ENCODE measurements around the gene PDLIM5.

Gene PDLIM5

DNA sequence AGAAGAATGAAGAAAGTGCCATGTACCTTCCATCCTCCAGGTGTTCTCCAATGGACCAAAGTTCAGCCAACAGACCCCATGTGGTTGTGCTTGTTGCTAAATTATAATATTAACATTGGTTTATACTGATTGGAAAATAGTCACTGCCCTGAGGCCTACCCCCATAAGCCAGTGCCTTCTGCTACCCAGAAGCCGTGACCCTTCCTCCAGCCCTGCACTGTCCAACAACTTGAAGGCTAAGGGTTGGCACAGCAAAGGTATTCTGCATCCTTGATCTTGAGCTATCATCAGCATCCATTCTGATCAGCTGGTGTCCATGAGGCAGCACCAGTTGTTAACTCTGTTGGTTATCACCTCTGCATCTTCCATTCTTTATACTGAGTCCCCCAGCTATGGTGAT, 239.8 kb downstream of the PDLIM5 start:
- no peak for TF ChIP-seq SIN3A (IDR thresholded peaks at IDR 0.05; ENCODE audit: borderline replicate concordance, insufficient read depth, low read length)
- TF ChIP-seq, protein P1, sequence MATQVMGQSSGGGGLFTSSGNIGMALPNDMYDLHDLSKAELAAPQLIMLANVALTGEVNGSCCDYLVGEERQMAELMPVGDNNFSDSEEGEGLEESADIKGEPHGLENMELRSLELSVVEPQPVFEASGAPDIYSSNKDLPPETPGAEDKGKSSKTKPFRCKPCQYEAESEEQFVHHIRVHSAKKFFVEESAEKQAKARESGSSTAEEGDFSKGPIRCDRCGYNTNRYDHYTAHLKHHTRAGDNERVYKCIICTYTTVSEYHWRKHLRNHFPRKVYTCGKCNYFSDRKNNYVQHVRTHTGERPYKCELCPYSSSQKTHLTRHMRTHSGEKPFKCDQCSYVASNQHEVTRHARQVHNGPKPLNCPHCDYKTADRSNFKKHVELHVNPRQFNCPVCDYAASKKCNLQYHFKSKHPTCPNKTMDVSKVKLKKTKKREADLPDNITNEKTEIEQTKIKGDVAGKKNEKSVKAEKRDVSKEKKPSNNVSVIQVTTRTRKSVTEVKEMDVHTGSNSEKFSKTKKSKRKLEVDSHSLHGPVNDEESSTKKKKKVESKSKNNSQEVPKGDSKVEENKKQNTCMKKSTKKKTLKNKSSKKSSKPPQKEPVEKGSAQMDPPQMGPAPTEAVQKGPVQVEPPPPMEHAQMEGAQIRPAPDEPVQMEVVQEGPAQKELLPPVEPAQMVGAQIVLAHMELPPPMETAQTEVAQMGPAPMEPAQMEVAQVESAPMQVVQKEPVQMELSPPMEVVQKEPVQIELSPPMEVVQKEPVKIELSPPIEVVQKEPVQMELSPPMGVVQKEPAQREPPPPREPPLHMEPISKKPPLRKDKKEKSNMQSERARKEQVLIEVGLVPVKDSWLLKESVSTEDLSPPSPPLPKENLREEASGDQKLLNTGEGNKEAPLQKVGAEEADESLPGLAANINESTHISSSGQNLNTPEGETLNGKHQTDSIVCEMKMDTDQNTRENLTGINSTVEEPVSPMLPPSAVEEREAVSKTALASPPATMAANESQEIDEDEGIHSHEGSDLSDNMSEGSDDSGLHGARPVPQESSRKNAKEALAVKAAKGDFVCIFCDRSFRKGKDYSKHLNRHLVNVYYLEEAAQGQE (IDR thresholded peaks at IDR 0.05; ENCODE audit: insufficient read depth in 1 of 2, low read depth in 2 of 2, low read length in 2 of 2), result no peak
- no peak for TF ChIP-seq POLR2AphosphoS5 (IDR thresholded peaks at IDR 0.05; ENCODE audit: low read depth, low read length)
- no peak for TF ChIP-seq FOXP2 (optimal IDR thresholded peaks at IDR 0.05; ENCODE audit: borderline replicate concordance, extremely low read depth, extremely low read length, insufficient read depth)
- TF ChIP-seq TAF1 (IDR thresholded peaks at IDR 0.05; ENCODE audit: borderline replicate concordance, insufficient read depth, low read length), result no peak

DNA sequence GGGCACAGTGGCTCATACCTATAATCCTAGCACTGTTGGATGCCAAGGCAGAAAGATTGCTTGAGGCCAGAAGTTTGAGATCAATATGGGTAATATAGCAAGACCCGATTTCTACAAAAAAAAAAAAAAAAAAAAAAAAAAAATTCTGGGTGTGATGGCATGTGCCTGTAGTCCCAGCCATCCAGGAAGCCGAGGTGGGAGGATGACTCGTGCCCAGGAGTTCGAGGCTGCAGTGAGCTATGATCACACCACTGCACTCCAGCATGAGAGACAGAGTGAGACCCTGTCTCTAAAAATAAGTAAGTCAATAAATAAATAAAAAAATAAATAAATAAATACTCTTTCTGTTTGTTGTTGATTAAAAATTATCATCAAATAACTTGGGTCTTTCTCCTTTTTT, 243.6 kb downstream of the PDLIM5 start:
- TF ChIP-seq POLR2AphosphoS5 (IDR thresholded peaks at IDR 0.05; ENCODE audit: low read depth, low read length), result no peak
- no peak for TF ChIP-seq TAF1 (IDR thresholded peaks at IDR 0.05; ENCODE audit: borderline replicate concordance, insufficient read depth, low read length)
- TF ChIP-seq SIN3A (IDR thresholded peaks at IDR 0.05; ENCODE audit: borderline replicate concordance, insufficient read depth, low read length), result no peak
- TF ChIP-seq FOXP2 (optimal IDR thresholded peaks at IDR 0.05; ENCODE audit: borderline replicate concordance, extremely low read depth, extremely low read length, insufficient read depth), result no peak
- TF ChIP-seq, protein P1 (IDR thresholded peaks at IDR 0.05; ENCODE audit: insufficient read depth in 1 of 2, low read depth in 2 of 2, low read length in 2 of 2), result no peak

- no peak for TF ChIP-seq POLR2AphosphoS5 (IDR thresholded peaks at IDR 0.05; ENCODE audit: low read depth, low read length)
- TF ChIP-seq FOXP2 (optimal IDR thresholded peaks at IDR 0.05; ENCODE audit: borderline replicate concordance, extremely low read depth, extremely low read length, insufficient read depth), result no peak
- TF ChIP-seq, protein P1 (IDR thresholded peaks at IDR 0.05; ENCODE audit: insufficient read depth in 1 of 2, low read depth in 2 of 2, low read length in 2 of 2), result no peak
- TF ChIP-seq SIN3A (IDR thresholded peaks at IDR 0.05; ENCODE audit: borderline replicate concordance, insufficient read depth, low read length), result no peak
- no peak for TF ChIP-seq TAF1 (IDR thresholded peaks at IDR 0.05; ENCODE audit: borderline replicate concordance, insufficient read depth, low read length)
These were observed 246.4 kb downstream of the PDLIM5 start for GRCh38 chr4:94698187-94698586.

GRCh38 chr4:94700298-94700697, 248.6 kb downstream of the PDLIM5 start:
- TF ChIP-seq FOXP2 (optimal IDR thresholded peaks at IDR 0.05; ENCODE audit: borderline replicate concordance, extremely low read depth, extremely low read length, insufficient read depth) (no peak), TAF1 (IDR thresholded peaks at IDR 0.05; ENCODE audit: borderline replicate concordance, insufficient read depth, low read length) (no peak), POLR2AphosphoS5 (IDR thresholded peaks at IDR 0.05; ENCODE audit: low read depth, low read length) (no peak), SIN3A (IDR thresholded peaks at IDR 0.05; ENCODE audit: borderline replicate concordance, insufficient read depth, low read length) (no peak)
- TF ChIP-seq, protein P1 (IDR thresholded peaks at IDR 0.05; ENCODE audit: insufficient read depth in 1 of 2, low read depth in 2 of 2, low read length in 2 of 2), result no peak
